GM23338 (cell line): ENCODE data around the gene CDC42BPG. TPM values are rescaled to one million over a fixed set of nuclear protein-coding genes. Genes with fewer than 3 reads are reported as not detected.

ENCODE experiments used
- ATAC-seq: fragments of 200-7000 bp; cut with Tn5 transposase; 3 replicates; pipeline ENCODE4 v1.9.1; 2020
- DNase-seq: peaks from one replicate; pipeline ENCODE4 v3.0.0-alpha.2; 2015; ENCODE audit warnings: low spot score
- H2AFZ ChIP-seq: fragments of 200-600 bp; sonication (generic); 2 replicates; pipeline ENCODE4 v1.8.0; 2016; ENCODE audit warnings: antibody characterized with exemption, mild to moderate bottlenecking, moderate library complexity
- H3F3A ChIP-seq: fragments of 200-600 bp; sonication (generic); replicated peaks from 2 replicates; pipeline ENCODE4 v1.8.0; 2017; ENCODE audit warnings: antibody characterized with exemption, mixed run types, low read depth
- H3K27ac ChIP-seq: fragments of 200-600 bp; sonication (generic); 2 replicates; pipeline ENCODE4 v1.6.1; 2016; ENCODE audit warnings: low read depth
- H3K27me3 ChIP-seq: fragments of 200-600 bp; sonication (generic); 2 replicates; pipeline ENCODE4 v1.8.0; 2016; ENCODE audit warnings: mild to moderate bottlenecking, mixed run types, moderate library complexity; ENCODE audit not compliant: insufficient read depth
- H3K36me3 ChIP-seq: fragments of 200-600 bp; sonication (generic); 2 replicates; pipeline ENCODE4 v1.8.0; 2016; ENCODE audit warnings: mild to moderate bottlenecking; ENCODE audit not compliant: insufficient read depth
- H3K4me1 ChIP-seq: fragments of 200-600 bp; sonication (generic); 2 replicates; pipeline ENCODE4 v1.8.0; 2016; ENCODE audit warnings: mild to moderate bottlenecking, moderate library complexity; ENCODE audit not compliant: insufficient read depth
- H3K4me2 ChIP-seq: fragments of 200-600 bp; sonication (generic); 2 replicates; pipeline ENCODE4 v1.7.1; 2017; ENCODE audit warnings: mixed run types
- H3K4me3 ChIP-seq: fragments of 200-600 bp; sonication (generic); 2 replicates; pipeline ENCODE4 v1.6.1; 2016; ENCODE audit warnings: mixed run types
- H3K79me2 ChIP-seq: fragments of 200-600 bp; sonication (generic); replicated peaks from 2 replicates; pipeline ENCODE4 v1.8.0; 2017; ENCODE audit warnings: mild to moderate bottlenecking; ENCODE audit not compliant: insufficient read depth
- H3K9me2 ChIP-seq: fragments of 200-600 bp; sonication (generic); 2 replicates; pipeline ENCODE4 v1.8.0; 2017; ENCODE audit not compliant: insufficient read depth
- H4K20me1 ChIP-seq: fragments of 200-600 bp; sonication (generic); replicated peaks from 2 replicates; pipeline ENCODE4 v1.8.0; 2017; ENCODE audit warnings: mild to moderate bottlenecking; ENCODE audit not compliant: insufficient read depth
- H3K27ac Mint-ChIP-seq: 2 replicates; pipeline ENCODE4 v1.8.0; 2020; ENCODE audit warnings: inconsistent platforms, mild to moderate bottlenecking, moderate library complexity, mixed read lengths
- H3K27me3 Mint-ChIP-seq: 3 replicates; pipeline ENCODE4 v1.8.0; 2022; ENCODE audit warnings: low read depth, mild to moderate bottlenecking, moderate library complexity, mixed read lengths, inconsistent platforms; ENCODE audit not compliant: insufficient read depth, poor library complexity
- H3K36me3 Mint-ChIP-seq: 3 replicates; pipeline ENCODE4 v1.8.0; 2021; ENCODE audit warnings: low read depth, mild to moderate bottlenecking, inconsistent platforms, moderate library complexity, mixed read lengths
- H3K4me1 Mint-ChIP-seq: 3 replicates; pipeline ENCODE4 v1.8.0; 2020; ENCODE audit warnings: mild to moderate bottlenecking, inconsistent platforms, mixed read lengths
- H3K4me3 Mint-ChIP-seq: 3 replicates; pipeline ENCODE4 v1.8.0; 2021; ENCODE audit warnings: moderate library complexity, mild to moderate bottlenecking, inconsistent platforms, mixed read lengths
- H3K9me3 Mint-ChIP-seq: 3 replicates; pipeline ENCODE4 v1.8.0; 2020; ENCODE audit warnings: moderate library complexity, mild to moderate bottlenecking, inconsistent platforms, mixed read lengths
- CREB1 ChIP-seq: fragments of 250-450 bp; sonication (Bioruptor Pico); IDR thresholded peaks from 2 replicates; pipeline ENCODE4 v1.5.0; 2020; ENCODE audit warnings: low read depth, mild to moderate bottlenecking, moderate library complexity
- EZH2 ChIP-seq: fragments of 200-600 bp; sonication (generic); IDR thresholded peaks from one replicate; pipeline ENCODE4 v1.8.0; 2017; ENCODE audit warnings: antibody characterized with exemption, mild to moderate bottlenecking, low read depth; ENCODE audit not compliant: unreplicated experiment
- EZH2phosphoT487 ChIP-seq: fragments of 200-600 bp; sonication (generic); IDR thresholded peaks from one replicate; pipeline ENCODE4 v1.8.1; 2018; ENCODE audit warnings: antibody characterized with exemption; ENCODE audit not compliant: unreplicated experiment
- JUNB ChIP-seq: IDR thresholded peaks from one replicate; pipeline ENCODE4 v1.6.1; 2016; ENCODE audit warnings: antibody characterized with exemption; ENCODE audit not compliant: unreplicated experiment
- NANOG ChIP-seq: IDR thresholded peaks from 2 replicates; pipeline ENCODE4 v1.6.1; 2016; ENCODE audit warnings: antibody characterized with exemption, borderline replicate concordance
- POLR2AphosphoS5 ChIP-seq: IDR thresholded peaks from 2 replicates; pipeline ENCODE4 v1.6.1; 2016; ENCODE audit warnings: antibody characterized with exemption, low read depth
- STAT1 ChIP-seq: IDR thresholded peaks from one replicate; pipeline ENCODE4 v1.6.1; 2016; ENCODE audit warnings: antibody characterized with exemption; ENCODE audit not compliant: unreplicated experiment
- ZNF114 ChIP-seq: fragments of 250-450 bp; sonication (Bioruptor Pico); IDR thresholded peaks from 2 replicates; pipeline ENCODE4 v1.5.0; 2020; ENCODE audit warnings: mild to moderate bottlenecking, moderate library complexity
- ZNF331 ChIP-seq: fragments of 250-450 bp; sonication (Bioruptor Pico); IDR thresholded peaks from 2 replicates; pipeline ENCODE4 v1.5.0; 2020; ENCODE audit warnings: low read depth, mild to moderate bottlenecking, moderate library complexity
- polyA plus RNA-seq: library from polyadenylated mRNA; unstranded; fragments of >200 nt; fragmentation: Nextera tagmentation; extraction: Ambion mirVana; gene quantifications from 2 replicates; pipeline ENCODE4 v1.2.1, GENCODE V29; 2016
- total RNA-seq: library from RNA; depleted of rRNA; stranded (reverse); fragments of >200 nt; shearing (Covaris generic); gene quantifications from 2 replicates; pipeline ENCODE4 v1.2.3, GENCODE V29; 2014
- TF ChIP-seq, protein P1 (sequence below): IDR thresholded peaks from one replicate; pipeline ENCODE4 v1.6.1; 2018; ENCODE audit warnings: antibody characterized with exemption; ENCODE audit not compliant: unreplicated experiment
- TF ChIP-seq, protein P2 (sequence below): fragments of 250-450 bp; sonication (Bioruptor Pico); IDR thresholded peaks from 2 replicates; pipeline ENCODE4 v1.5.0; 2020; ENCODE audit warnings: mild to moderate bottlenecking, moderate library complexity
- TF ChIP-seq, protein P3 (sequence below): IDR thresholded peaks from 2 replicates; pipeline ENCODE4 v1.6.1; 2016; ENCODE audit warnings: antibody characterized with exemption
- TF ChIP-seq, protein P4 (sequence below), 2 experiments: fragments of 200-600 bp in 1 of 2; sonication (generic) in 1 of 2; conservative IDR thresholded peaks; 2 replicates each; pipeline versions ENCODE4 v1.5.1 to v1.6.1; 2016 to 2017; ENCODE audit warnings: antibody characterized with exemption in 2 of 2, low read depth in 2 of 2, mild to moderate bottlenecking in 2 of 2, moderate library complexity in 1 of 2

Gene CDC42BPG
- total and polyA plus RNA-seq, 2 experiments from 2014 or later, result 2.3 to 11.6 TPM

DNA sequence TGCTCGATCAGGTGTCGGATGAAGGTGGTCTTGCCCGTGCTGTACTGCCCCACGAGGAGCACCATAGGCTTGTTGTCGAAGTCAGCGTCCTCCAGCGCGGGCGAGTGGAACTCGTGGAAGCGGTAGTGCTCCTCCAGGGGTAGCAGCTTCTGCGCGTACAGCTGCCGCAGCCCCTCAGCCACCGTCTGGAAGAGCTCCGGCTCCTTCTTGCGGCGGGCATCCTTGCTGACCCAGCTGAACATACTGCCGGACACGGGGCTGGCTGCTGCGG lies 33.7 kb upstream of the CDC42BPG start:
- Histone ChIP-seq H3K79me2 (peaks cover 21% of the 10 kb centered on the region), H3K4me2 (peak overlapping the region; percentile 93), H3K4me3 (peak overlapping the region; percentile 98), H3K36me3 (no peaks in the 10 kb centered on the region), H3F3A (0 out of 2 replicates have a peak, but pooled peaks cover 3% of the 10 kb centered on the region), H3K4me1 (peaks cover 15% of the 10 kb centered on the region; the same call in 1 of the 2 replicates), H3K27me3 (peaks cover 5% of the 10 kb centered on the region; the same call in 1 of the 2 replicates), H3K9me2 (no peaks in the 10 kb centered on the region), H3K27ac (no peak overlapping the region), H4K20me1 (no peaks in the 10 kb centered on the region; the same call in 1 of the 2 replicates), H2AFZ (peak overlapping the region; percentile 98)
- no peak for DNase-seq
- H3K4me1 Mint-ChIP-seq, result peaks cover 29% of the 10 kb centered on the region
- no peaks in the 10 kb centered on the region for H3K9me3 Mint-ChIP-seq
- no peak for ATAC-seq
- no peak overlapping the region for H3K27ac Mint-ChIP-seq
- H3K4me3 Mint-ChIP-seq, result peak overlapping the region; percentile 76
- peaks cover 4% of the 10 kb centered on the region; the same call in 1 of the 3 replicates for H3K36me3 Mint-ChIP-seq
- H3K27me3 Mint-ChIP-seq, result peaks cover 8% of the 10 kb centered on the region
- TF ChIP-seq, protein P1, sequence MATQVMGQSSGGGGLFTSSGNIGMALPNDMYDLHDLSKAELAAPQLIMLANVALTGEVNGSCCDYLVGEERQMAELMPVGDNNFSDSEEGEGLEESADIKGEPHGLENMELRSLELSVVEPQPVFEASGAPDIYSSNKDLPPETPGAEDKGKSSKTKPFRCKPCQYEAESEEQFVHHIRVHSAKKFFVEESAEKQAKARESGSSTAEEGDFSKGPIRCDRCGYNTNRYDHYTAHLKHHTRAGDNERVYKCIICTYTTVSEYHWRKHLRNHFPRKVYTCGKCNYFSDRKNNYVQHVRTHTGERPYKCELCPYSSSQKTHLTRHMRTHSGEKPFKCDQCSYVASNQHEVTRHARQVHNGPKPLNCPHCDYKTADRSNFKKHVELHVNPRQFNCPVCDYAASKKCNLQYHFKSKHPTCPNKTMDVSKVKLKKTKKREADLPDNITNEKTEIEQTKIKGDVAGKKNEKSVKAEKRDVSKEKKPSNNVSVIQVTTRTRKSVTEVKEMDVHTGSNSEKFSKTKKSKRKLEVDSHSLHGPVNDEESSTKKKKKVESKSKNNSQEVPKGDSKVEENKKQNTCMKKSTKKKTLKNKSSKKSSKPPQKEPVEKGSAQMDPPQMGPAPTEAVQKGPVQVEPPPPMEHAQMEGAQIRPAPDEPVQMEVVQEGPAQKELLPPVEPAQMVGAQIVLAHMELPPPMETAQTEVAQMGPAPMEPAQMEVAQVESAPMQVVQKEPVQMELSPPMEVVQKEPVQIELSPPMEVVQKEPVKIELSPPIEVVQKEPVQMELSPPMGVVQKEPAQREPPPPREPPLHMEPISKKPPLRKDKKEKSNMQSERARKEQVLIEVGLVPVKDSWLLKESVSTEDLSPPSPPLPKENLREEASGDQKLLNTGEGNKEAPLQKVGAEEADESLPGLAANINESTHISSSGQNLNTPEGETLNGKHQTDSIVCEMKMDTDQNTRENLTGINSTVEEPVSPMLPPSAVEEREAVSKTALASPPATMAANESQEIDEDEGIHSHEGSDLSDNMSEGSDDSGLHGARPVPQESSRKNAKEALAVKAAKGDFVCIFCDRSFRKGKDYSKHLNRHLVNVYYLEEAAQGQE, result no peak
- TF ChIP-seq POLR2AphosphoS5, result no peak
- TF ChIP-seq, protein P2, sequence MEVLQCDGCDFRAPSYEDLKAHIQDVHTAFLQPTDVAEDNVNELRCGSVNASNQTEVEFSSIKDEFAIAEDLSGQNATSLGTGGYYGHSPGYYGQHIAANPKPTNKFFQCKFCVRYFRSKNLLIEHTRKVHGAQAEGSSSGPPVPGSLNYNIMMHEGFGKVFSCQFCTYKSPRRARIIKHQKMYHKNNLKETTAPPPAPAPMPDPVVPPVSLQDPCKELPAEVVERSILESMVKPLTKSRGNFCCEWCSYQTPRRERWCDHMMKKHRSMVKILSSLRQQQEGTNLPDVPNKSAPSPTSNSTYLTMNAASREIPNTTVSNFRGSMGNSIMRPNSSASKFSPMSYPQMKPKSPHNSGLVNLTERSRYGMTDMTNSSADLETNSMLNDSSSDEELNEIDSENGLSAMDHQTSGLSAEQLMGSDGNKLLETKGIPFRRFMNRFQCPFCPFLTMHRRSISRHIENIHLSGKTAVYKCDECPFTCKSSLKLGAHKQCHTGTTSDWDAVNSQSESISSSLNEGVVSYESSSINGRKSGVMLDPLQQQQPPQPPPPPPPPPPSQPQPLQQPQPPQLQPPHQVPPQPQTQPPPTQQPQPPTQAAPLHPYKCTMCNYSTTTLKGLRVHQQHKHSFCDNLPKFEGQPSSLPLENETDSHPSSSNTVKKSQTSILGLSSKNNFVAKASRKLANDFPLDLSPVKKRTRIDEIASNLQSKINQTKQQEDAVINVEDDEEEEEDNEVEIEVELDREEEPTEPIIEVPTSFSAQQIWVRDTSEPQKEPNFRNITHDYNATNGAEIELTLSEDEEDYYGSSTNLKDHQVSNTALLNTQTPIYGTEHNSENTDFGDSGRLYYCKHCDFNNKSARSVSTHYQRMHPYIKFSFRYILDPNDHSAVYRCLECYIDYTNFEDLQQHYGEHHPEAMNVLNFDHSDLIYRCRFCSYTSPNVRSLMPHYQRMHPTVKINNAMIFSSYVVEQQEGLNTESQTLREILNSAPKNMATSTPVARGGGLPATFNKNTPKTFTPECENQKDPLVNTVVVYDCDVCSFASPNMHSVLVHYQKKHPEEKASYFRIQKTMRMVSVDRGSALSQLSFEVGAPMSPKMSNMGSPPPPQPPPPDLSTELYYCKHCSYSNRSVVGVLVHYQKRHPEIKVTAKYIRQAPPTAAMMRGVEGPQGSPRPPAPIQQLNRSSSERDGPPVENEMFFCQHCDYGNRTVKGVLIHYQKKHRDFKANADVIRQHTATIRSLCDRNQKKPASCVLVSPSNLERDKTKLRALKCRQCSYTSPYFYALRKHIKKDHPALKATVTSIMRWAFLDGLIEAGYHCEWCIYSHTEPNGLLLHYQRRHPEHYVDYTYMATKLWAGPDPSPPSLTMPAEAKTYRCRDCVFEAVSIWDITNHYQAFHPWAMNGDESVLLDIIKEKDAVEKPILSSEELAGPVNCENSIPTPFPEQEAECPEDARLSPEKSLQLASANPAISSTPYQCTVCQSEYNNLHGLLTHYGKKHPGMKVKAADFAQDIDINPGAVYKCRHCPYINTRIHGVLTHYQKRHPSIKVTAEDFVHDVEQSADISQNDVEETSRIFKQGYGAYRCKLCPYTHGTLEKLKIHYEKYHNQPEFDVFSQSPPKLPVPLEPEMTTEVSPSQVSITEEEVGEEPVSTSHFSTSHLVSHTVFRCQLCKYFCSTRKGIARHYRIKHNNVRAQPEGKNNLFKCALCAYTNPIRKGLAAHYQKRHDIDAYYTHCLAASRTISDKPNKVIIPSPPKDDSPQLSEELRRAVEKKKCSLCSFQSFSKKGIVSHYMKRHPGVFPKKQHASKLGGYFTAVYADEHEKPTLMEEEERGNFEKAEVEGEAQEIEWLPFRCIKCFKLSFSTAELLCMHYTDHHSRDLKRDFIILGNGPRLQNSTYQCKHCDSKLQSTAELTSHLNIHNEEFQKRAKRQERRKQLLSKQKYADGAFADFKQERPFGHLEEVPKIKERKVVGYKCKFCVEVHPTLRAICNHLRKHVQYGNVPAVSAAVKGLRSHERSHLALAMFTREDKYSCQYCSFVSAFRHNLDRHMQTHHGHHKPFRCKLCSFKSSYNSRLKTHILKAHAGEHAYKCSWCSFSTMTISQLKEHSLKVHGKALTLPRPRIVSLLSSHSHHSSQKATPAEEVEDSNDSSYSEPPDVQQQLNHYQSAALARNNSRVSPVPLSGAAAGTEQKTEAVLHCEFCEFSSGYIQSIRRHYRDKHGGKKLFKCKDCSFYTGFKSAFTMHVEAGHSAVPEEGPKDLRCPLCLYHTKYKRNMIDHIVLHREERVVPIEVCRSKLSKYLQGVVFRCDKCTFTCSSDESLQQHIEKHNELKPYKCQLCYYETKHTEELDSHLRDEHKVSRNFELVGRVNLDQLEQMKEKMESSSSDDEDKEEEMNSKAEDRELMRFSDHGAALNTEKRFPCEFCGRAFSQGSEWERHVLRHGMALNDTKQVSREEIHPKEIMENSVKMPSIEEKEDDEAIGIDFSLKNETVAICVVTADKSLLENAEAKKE, result no peak
- TF ChIP-seq STAT1, result no peak
- no peak for TF ChIP-seq CREB1 (CRISPR knock-in tag)
- TF ChIP-seq, protein P3, sequence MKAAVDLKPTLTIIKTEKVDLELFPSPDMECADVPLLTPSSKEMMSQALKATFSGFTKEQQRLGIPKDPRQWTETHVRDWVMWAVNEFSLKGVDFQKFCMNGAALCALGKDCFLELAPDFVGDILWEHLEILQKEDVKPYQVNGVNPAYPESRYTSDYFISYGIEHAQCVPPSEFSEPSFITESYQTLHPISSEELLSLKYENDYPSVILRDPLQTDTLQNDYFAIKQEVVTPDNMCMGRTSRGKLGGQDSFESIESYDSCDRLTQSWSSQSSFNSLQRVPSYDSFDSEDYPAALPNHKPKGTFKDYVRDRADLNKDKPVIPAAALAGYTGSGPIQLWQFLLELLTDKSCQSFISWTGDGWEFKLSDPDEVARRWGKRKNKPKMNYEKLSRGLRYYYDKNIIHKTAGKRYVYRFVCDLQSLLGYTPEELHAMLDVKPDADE, result no peak
- TF ChIP-seq ZNF114 (CRISPR knock-in tag), result no peak
- TF ChIP-seq EZH2phosphoT487, result no peak
- TF ChIP-seq EZH2, result no peak
- no peak for TF ChIP-seq NANOG
- no peak for TF ChIP-seq ZNF331 (CRISPR knock-in tag)
- no peak for TF ChIP-seq JUNB
- TF ChIP-seq, protein P4, sequence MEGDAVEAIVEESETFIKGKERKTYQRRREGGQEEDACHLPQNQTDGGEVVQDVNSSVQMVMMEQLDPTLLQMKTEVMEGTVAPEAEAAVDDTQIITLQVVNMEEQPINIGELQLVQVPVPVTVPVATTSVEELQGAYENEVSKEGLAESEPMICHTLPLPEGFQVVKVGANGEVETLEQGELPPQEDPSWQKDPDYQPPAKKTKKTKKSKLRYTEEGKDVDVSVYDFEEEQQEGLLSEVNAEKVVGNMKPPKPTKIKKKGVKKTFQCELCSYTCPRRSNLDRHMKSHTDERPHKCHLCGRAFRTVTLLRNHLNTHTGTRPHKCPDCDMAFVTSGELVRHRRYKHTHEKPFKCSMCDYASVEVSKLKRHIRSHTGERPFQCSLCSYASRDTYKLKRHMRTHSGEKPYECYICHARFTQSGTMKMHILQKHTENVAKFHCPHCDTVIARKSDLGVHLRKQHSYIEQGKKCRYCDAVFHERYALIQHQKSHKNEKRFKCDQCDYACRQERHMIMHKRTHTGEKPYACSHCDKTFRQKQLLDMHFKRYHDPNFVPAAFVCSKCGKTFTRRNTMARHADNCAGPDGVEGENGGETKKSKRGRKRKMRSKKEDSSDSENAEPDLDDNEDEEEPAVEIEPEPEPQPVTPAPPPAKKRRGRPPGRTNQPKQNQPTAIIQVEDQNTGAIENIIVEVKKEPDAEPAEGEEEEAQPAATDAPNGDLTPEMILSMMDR (conservative IDR thresholded peaks at IDR 0.05; ENCODE audit: low read depth in 2 of 2), result no peak
